ENCODE measurements around the gene CDH15.
"Not testable (repeated sequence)": the region's sequence is repeated elsewhere in the genome, so short reads cannot be mapped to it uniquely, and the experiment has no call there.

The CDH15 gene

DNA sequence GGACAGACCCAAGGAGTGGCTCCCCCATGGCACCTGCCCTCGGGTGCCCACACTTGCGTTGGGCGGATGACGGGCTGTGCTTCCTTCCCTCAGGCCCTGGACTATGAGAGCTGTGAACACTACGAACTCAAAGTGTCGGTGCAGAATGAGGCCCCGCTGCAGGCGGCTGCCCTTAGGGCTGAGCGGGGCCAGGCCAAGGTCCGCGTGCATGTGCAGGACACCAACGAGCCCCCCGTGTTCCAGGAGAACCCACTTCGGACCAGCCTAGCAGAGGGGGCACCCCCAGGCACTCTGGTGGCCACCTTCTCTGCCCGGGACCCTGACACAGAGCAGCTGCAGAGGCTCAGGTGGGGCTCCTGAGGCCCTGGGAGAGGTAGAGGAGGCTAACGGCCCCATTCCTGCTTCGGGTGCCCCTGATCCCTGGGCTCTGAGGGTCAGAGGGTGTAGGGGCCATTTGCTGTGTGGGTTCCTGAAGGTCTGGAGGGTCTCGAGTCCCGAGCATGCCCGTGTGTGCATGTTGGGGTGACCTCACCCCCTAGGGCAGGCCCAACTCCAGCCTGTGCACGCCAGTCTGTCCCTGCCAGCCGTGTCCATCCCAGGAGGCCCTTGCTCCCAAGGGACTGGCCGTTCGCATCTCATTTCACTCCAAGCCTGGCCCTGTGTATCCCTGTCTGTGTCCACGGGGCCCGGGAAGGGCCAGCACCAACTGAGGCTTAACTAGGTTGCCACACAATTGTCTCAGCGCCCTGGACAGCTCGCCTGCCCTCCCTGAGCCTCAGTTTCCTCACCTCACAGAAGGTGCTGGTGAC lies 18.8 kb downstream of the CDH15 start:
- Histone ChIP-seq H3K4me1 (no peaks in the 10 kb centered on the region), H3K4me2 (ENCODE audit: low read length) (no peak overlapping the region), H3K27ac (no peak overlapping the region), H3K27me3 (ENCODE audit: control insufficient read depth, insufficient read depth, low read length) (no peaks in the 10 kb centered on the region), H3K36me3 (ENCODE audit: control insufficient read depth, insufficient read depth, low read length) (no peaks in the 10 kb centered on the region), H2AFZ (no peak overlapping the region), H3K9me3 (ENCODE audit: control insufficient read depth, low read length) (no peaks in the 10 kb centered on the region), H3K79me2 (no peaks in the 10 kb centered on the region), H3K4me3 (ENCODE audit: low read depth, low read length) (no peak overlapping the region), H3K9ac (no peak overlapping the region)
- TF ChIP-seq, protein P1, sequence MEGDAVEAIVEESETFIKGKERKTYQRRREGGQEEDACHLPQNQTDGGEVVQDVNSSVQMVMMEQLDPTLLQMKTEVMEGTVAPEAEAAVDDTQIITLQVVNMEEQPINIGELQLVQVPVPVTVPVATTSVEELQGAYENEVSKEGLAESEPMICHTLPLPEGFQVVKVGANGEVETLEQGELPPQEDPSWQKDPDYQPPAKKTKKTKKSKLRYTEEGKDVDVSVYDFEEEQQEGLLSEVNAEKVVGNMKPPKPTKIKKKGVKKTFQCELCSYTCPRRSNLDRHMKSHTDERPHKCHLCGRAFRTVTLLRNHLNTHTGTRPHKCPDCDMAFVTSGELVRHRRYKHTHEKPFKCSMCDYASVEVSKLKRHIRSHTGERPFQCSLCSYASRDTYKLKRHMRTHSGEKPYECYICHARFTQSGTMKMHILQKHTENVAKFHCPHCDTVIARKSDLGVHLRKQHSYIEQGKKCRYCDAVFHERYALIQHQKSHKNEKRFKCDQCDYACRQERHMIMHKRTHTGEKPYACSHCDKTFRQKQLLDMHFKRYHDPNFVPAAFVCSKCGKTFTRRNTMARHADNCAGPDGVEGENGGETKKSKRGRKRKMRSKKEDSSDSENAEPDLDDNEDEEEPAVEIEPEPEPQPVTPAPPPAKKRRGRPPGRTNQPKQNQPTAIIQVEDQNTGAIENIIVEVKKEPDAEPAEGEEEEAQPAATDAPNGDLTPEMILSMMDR (IDR thresholded peaks at IDR 0.05), result no peak

DNA sequence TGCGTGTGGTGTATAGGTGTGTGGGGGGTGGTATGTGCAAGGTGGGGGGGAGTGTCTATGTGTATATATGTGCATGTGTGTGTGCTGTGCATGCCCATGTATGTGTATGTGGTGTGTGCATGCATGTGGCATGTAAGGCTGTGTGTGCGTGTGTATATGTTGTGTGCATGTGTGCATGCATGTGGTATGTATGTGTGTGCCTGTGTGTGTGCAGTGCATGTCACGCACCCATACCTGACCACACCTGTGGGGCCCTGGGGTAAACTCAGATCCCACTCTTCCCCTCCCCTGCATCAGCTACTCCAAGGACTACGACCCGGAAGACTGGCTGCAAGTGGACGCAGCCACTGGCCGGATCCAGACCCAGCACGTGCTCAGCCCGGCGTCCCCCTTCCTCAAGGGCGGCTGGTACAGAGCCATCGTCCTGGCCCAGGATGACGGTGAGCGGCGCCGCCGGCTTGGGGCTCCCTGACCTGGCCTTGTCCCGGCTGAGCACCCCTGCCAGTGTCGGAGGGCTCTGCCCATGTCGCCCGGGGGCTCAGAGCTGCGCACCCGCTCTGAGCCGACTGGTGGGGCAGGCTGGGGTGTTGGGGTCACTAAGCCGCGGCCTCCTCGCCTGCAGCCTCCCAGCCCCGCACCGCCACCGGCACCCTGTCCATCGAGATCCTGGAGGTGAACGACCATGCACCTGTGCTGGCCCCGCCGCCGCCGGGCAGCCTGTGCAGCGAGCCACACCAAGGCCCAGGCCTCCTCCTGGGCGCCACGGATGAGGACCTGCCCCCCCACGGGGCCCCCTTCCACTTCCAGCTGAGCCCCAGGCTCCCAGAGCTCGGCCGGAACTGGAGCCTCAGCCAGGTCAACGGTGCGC lies 19.7 kb downstream of the CDH15 start:
- Histone ChIP-seq H3K36me3 (ENCODE audit: control insufficient read depth, insufficient read depth, low read length) (no peaks in the 10 kb centered on the region), H3K4me3 (ENCODE audit: low read depth, low read length) (no peak overlapping the region), H3K27me3 (ENCODE audit: control insufficient read depth, insufficient read depth, low read length) (no peaks in the 10 kb centered on the region), H3K79me2 (no peaks in the 10 kb centered on the region), H3K4me2 (ENCODE audit: low read length) (no peak overlapping the region), H3K9ac (no peak overlapping the region), H3K4me1 (no peaks in the 10 kb centered on the region), H2AFZ (no peak overlapping the region), H3K27ac (no peak overlapping the region), H3K9me3 (ENCODE audit: control insufficient read depth, low read length) (no peaks in the 10 kb centered on the region)
- TF ChIP-seq, protein P1 (IDR thresholded peaks at IDR 0.05), result no peak

DNA sequence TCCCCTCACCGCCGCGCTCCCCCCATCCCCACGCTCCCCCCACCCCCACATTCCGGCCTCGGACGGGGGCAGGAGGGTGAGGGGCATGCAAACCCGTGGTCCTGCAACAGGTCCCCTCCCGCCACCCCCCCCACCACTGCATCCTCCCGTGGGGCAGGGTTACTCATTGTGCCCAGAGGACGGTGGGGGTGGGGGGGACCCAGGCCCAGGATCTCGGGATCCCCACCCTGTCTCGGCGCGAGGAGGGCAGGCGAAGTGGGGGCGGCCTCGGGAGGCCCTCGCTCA lies 20.3 kb downstream of the CDH15 start:
- H3K9me3 ChIP-seq (ENCODE audit: control insufficient read depth, low read length), result no peaks in the 10 kb centered on the region
- H3K9ac ChIP-seq, result no peak overlapping the region
- H2AFZ ChIP-seq, result peak overlapping the region; percentile 65
- TF ChIP-seq, protein P1 (IDR thresholded peaks at IDR 0.05), result no peak
- H3K36me3 ChIP-seq (ENCODE audit: control insufficient read depth, insufficient read depth, low read length), result no peaks in the 10 kb centered on the region
- H3K27ac ChIP-seq, result no peak overlapping the region
- H3K4me3 ChIP-seq (ENCODE audit: low read depth, low read length), result peak overlapping the region; percentile 14
- H3K79me2 ChIP-seq, result no peaks in the 10 kb centered on the region
- peak overlapping the region; percentile 75 for H3K4me2 ChIP-seq (ENCODE audit: low read length)
- H3K27me3 ChIP-seq (ENCODE audit: control insufficient read depth, insufficient read depth, low read length), result no peaks in the 10 kb centered on the region
- H3K4me1 ChIP-seq, result no peaks in the 10 kb centered on the region

DNA sequence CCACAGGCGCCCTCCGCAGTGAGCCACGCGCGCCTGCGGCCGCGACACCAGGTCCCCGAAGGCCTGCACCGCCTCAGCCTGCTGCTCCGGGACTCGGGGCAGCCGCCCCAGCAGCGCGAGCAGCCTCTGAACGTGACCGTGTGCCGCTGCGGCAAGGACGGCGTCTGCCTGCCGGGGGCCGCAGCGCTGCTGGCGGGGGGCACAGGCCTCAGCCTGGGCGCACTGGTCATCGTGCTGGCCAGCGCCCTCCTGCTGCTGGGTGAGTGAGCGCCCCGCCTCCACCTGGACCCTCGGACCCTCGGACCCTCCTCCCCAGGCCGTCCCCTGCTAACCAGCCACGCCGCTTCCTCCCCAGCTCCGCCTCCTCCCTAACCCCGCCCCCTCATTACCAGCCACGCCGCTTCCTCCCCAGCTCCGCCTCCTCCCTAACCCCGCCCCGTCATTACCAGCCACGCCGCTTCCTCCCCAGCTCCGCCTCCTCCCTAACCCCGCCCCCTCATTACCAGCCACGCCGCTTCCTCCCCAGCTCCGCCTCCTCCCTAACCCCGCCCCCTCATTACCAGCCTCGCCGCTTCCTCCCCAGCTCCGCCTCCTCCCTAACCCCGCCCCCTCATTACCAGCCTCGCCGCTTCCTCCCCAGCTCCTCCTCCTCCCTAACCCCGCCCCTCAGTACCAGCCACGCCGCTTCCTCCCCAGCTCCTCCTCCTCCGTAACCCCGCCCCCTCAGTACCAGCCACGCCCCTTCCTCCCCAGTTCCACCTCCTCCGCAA lies 20.8 kb downstream of the CDH15 start:
- peak overlapping the region; percentile 65 for H2AFZ ChIP-seq
- H3K9ac ChIP-seq; H3K27ac ChIP-seq; H3K9me3 ChIP-seq (ENCODE audit: control insufficient read depth, low read length); H3K4me1 ChIP-seq; H3K79me2 ChIP-seq; H3K36me3 ChIP-seq (ENCODE audit: control insufficient read depth, insufficient read depth, low read length); H3K27me3 ChIP-seq (ENCODE audit: control insufficient read depth, insufficient read depth, low read length): not testable (repeated sequence)
- H3K4me2 ChIP-seq (ENCODE audit: low read length), result peak overlapping the region; percentile 75
- peak overlapping the region; percentile 14 for H3K4me3 ChIP-seq (ENCODE audit: low read depth, low read length)
